HCT116 (cell line): ENCODE data around the gene PWP2. TPM values are rescaled to one million over a fixed set of nuclear protein-coding genes. Genes with fewer than 3 reads are reported as not detected.

ENCODE experiments used
- ATAC-seq: fragments of 200-7000 bp; cut with Tn5 transposase; 2 replicates; pipeline ENCODE4 v1.9.1; 2020; ENCODE audit warnings: mild to moderate bottlenecking, moderate library complexity
- BruUV-seq: library from RNA; stranded (reverse); fragments of 400-500 nt; replicated peaks from 2 replicates; lab custom pipeline; 2021; lab: Mats Ljungman, UMichigan
- CTCF ChIA-PET: fragments of 300-600 bp; sonication (Branson Sonifier 250); formaldehyde crosslinking; loops from one replicate; lab custom pipeline; 2021; ENCODE audit warnings: antibody characterized with exemption; lab: Charles Lee
- POLR2A ChIA-PET: fragments of 300-600, 350-600 bp; sonication (Branson Sonifier 250); formaldehyde crosslinking; loops from one replicate; lab custom pipeline; 2021; ENCODE audit warnings: antibody characterized with exemption; lab: Charles Lee
- RAD21 ChIA-PET, 2 experiments: fragments of 300-600 bp; sonication (Branson Sonifier 250); formaldehyde crosslinking; loops; one replicate each; lab custom pipeline; 2023; ENCODE audit warnings: low total read pairs in 2 of 2; ENCODE audit not compliant: uncharacterized antibody in 2 of 2, unreplicated experiment in 2 of 2, low non-redundant PET in 1 of 2; lab: Charles Lee
- DNase-seq: peaks from one replicate; pipeline ENCODE4 v3.0.0-alpha.2; 2010; ENCODE audit warnings: low read depth, low spot score
- H2AFZ ChIP-seq: fragments of 200-600 bp; shearing (Covaris generic), sonication (generic); 2 replicates; pipeline ENCODE4 v1.6.1; 2017; ENCODE audit warnings: low read depth, mixed run types, mixed read lengths, antibody characterized with exemption, low read length; ENCODE audit not compliant: poor library complexity, severe bottlenecking
- H3K27ac ChIP-seq: 2 replicates; pipeline ENCODE4 v1.5.1; 2012; ENCODE audit warnings: low read depth, low read length
- H3K27me3 ChIP-seq: fragments of 200-600 bp; sonication (generic); 2 replicates; pipeline ENCODE4 v1.6.1; 2016; ENCODE audit warnings: mixed run types, low read length, mixed read lengths; ENCODE audit not compliant: insufficient read depth
- H3K36me3 ChIP-seq, 2 experiments: fragments of 200-500 bp in 1 of 2; fragments of 200-600 bp in 1 of 2; sonication (Bioruptor generic) in 1 of 2; sonication (generic) in 1 of 2; 2 replicates each; pipeline versions ENCODE4 v1.5.1 to v1.6.1; 2014 to 2016; ENCODE audit warnings: low read length in 2 of 2, inconsistent platforms in 1 of 2, mixed read lengths in 1 of 2, mixed run types in 1 of 2; ENCODE audit not compliant: insufficient read depth in 2 of 2, control insufficient read depth in 1 of 2
- H3K4me1 ChIP-seq, 2 experiments: fragments of 200-600 bp in 1 of 2; sonication (generic) in 1 of 2; 2 replicates each; pipeline versions ENCODE4 v1.5.1 to v1.6.1; 2012 to 2017; ENCODE audit warnings: low read length in 2 of 2, inconsistent platforms in 1 of 2, mild to moderate bottlenecking in 1 of 2, mixed read lengths in 1 of 2, mixed run types in 1 of 2, moderate library complexity in 1 of 2; ENCODE audit not compliant: insufficient read depth in 2 of 2, control insufficient read depth in 1 of 2
- H3K4me2 ChIP-seq: fragments of 200-600 bp; sonication (generic); 2 replicates; pipeline ENCODE4 v1.6.1; 2017; ENCODE audit warnings: mixed run types, low read length, mixed read lengths
- H3K4me3 ChIP-seq, 2 experiments: fragments of 200-600 bp in 1 of 2; sonication (generic) in 1 of 2; replicated peaks in 1 of 2; 2 replicates each; pipeline ENCODE4 v1.5.1; 2011 to 2016; ENCODE audit warnings: low read length in 2 of 2, control low read depth in 1 of 2, low read depth in 1 of 2, mild to moderate bottlenecking in 1 of 2, mixed read lengths in 1 of 2, mixed run types in 1 of 2
- H3K79me2 ChIP-seq: fragments of 200-600 bp; sonication (generic); 2 replicates; pipeline ENCODE4 v1.6.1; 2017; ENCODE audit warnings: mild to moderate bottlenecking, mixed run types, low read length, moderate library complexity, mixed read lengths; ENCODE audit not compliant: insufficient read depth
- H3K9ac ChIP-seq: fragments of 200-600 bp; sonication (generic); 2 replicates; pipeline ENCODE4 v1.6.1; 2016; ENCODE audit warnings: low read length, mixed read lengths
- H3K9me2 ChIP-seq: fragments of 200-600 bp; sonication (generic), shearing (Covaris generic); 2 replicates; pipeline ENCODE4 v1.6.1; 2017; ENCODE audit warnings: mixed run types, mild to moderate bottlenecking, moderate library complexity; ENCODE audit not compliant: insufficient read depth
- H3K9me3 ChIP-seq, 2 experiments: fragments of 200-500 bp in 1 of 2; fragments of 200-600 bp in 1 of 2; sonication (Bioruptor generic) in 1 of 2; sonication (generic) in 1 of 2; 2 replicates each; pipeline ENCODE4 v1.6.1; 2014 to 2017; ENCODE audit warnings: low read length in 2 of 2, mixed read lengths in 2 of 2, inconsistent platforms in 1 of 2, low read depth in 1 of 2, mild to moderate bottlenecking in 1 of 2, mixed run types in 1 of 2, moderate library complexity in 1 of 2; ENCODE audit not compliant: control insufficient read depth in 1 of 2, insufficient read depth in 1 of 2
- H4K20me1 ChIP-seq: fragments of 200-600 bp; sonication (generic), shearing (Covaris generic); 2 replicates; pipeline ENCODE4 v1.6.1; 2017; ENCODE audit warnings: mixed run types, mild to moderate bottlenecking, moderate library complexity; ENCODE audit not compliant: insufficient read depth
- CEBPB ChIP-seq: IDR thresholded peaks from 2 replicates; pipeline ENCODE4 v1.6.1; 2012; ENCODE audit warnings: low read depth
- EGR1 ChIP-seq: IDR thresholded peaks from 2 replicates; pipeline ENCODE4 v1.6.1; 2012; ENCODE audit warnings: low read depth
- ELF1 ChIP-seq: IDR thresholded peaks from 2 replicates; pipeline ENCODE4 v1.6.1; 2012; ENCODE audit warnings: low read depth, borderline replicate concordance
- EZH2phosphoT487 ChIP-seq: fragments of 200-600 bp; IDR thresholded peaks from 2 replicates; pipeline ENCODE4 v1.6.1; 2018; ENCODE audit warnings: antibody characterized with exemption, borderline replicate concordance
- FOSL1 ChIP-seq: IDR thresholded peaks from 2 replicates; pipeline ENCODE4 v1.6.1; 2012; ENCODE audit warnings: low read depth
- JUND ChIP-seq: IDR thresholded peaks from 2 replicates; pipeline ENCODE4 v1.6.1; 2012
- POLR2A ChIP-seq: IDR thresholded peaks from 2 replicates; pipeline ENCODE4 v1.7.0; 2011; ENCODE audit warnings: borderline replicate concordance; ENCODE audit not compliant: insufficient read depth, insufficient read length; ENCODE audit errors: extremely low read depth
- POLR2AphosphoS5 ChIP-seq: IDR thresholded peaks from 2 replicates; pipeline ENCODE4 v1.6.1; 2011; ENCODE audit warnings: mild to moderate bottlenecking, low read depth, low read length, moderate library complexity
- RAD21 ChIP-seq: IDR thresholded peaks from 2 replicates; pipeline ENCODE4 v1.6.1; 2012; ENCODE audit warnings: low read depth, mild to moderate bottlenecking
- SIN3A ChIP-seq: IDR thresholded peaks from 2 replicates; pipeline ENCODE4 v1.6.1; 2012; ENCODE audit warnings: low read depth
- SP1 ChIP-seq: IDR thresholded peaks from 2 replicates; pipeline ENCODE4 v1.6.1; 2012; ENCODE audit warnings: low read depth
- SRF ChIP-seq: IDR thresholded peaks from 2 replicates; pipeline ENCODE4 v1.6.1; 2012; ENCODE audit warnings: low read depth
- TCF7L2 ChIP-seq: IDR thresholded peaks from 2 replicates; pipeline ENCODE4 v1.7.0; 2011; ENCODE audit warnings: borderline replicate concordance, inconsistent platforms; ENCODE audit not compliant: insufficient read depth, insufficient read length; ENCODE audit errors: extremely low read depth
- ZFX ChIP-seq: fragments of 450-650 bp; IDR thresholded peaks from 2 replicates; pipeline ENCODE4 v1.6.1; 2017
- ZNF274 ChIP-seq: fragments of 200-500 bp; sonication (Bioruptor generic); IDR thresholded peaks from 2 replicates; pipeline ENCODE4 v1.6.1; 2014; ENCODE audit warnings: mild to moderate bottlenecking, low read depth, low read length, inconsistent platforms
- intact Hi-C: fragments of 100-400 bp; cut with micrococcal nuclease; formaldehyde crosslinking; loops from 2 replicates; pipeline ENCODE4 v1.10.0; 2022
- total RNA-seq: library from RNA; stranded (reverse); gene quantifications from one replicate; pipeline ENCODE4 v1.2.1, GENCODE V29; 2021; ENCODE audit not compliant: unreplicated experiment
- TF ChIP-seq, protein P1 (sequence below): IDR thresholded peaks from 2 replicates; pipeline ENCODE4 v1.6.1; 2011; ENCODE audit warnings: mild to moderate bottlenecking, low read length, moderate library complexity; ENCODE audit not compliant: insufficient replicate concordance; ENCODE audit errors: extremely low read depth
- TF ChIP-seq, protein P2 (sequence below): IDR thresholded peaks from 2 replicates; pipeline ENCODE4 v1.6.1; 2012
- TF ChIP-seq, protein P3 (sequence below), 3 experiments: fragments of 200-600 bp in 1 of 3; sonication (generic) in 1 of 3; IDR thresholded peaks in 2 of 3; conservative IDR thresholded peaks in 1 of 3; 2 replicates each; pipeline ENCODE4 v1.5.1; 2012 to 2017; ENCODE audit warnings: low read depth in 2 of 3, low read length in 2 of 3, antibody characterized with exemption in 1 of 3, borderline replicate concordance in 1 of 3, control low read depth in 1 of 3, mild to moderate bottlenecking in 1 of 3, mixed read lengths in 1 of 3, mixed run types in 1 of 3, moderate library complexity in 1 of 3; ENCODE audit not compliant: insufficient read depth in 1 of 3
- TF ChIP-seq, protein P4 (sequence below): IDR thresholded peaks from 2 replicates; pipeline ENCODE4 v1.6.1; 2012; ENCODE audit warnings: low read depth

Gene PWP2
- total RNA-seq, 1 experiment from 2014 or later, result 43.1 TPM

DNA sequence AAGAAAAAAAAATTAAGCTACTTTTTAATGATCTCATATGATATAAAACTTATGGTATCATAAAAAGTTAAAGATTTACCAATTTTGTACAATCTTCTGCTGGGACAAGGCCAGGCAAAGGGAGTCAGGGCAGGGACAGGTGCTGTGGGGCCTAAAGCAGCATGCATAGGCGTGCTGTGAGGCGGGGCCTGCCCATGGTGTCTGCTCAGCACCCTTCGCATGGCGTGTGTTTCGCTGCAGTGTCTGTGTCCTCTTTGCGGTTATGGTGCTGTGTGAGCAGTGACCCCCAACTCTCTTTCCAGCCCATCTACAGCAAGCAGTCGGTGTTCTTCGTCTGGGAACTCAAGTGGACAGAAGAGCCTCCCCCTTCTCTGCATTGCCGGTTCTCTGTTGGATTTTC, 13.4 kb upstream of the PWP2 start:
- POLR2A ChIA-PET, result no interaction called here

More for the DNA sequence above, 13.4 kb upstream of the PWP2 start:
- Histone ChIP-seq H2AFZ (no peak overlapping the region), H3K4me3 (no peak overlapping the region), H3K27ac (no peak overlapping the region), H3K4me2 (no peak overlapping the region), H4K20me1 (no peaks in the 10 kb centered on the region), H3K9me2 (no peaks in the 10 kb centered on the region), H3K27me3 (no peaks in the 10 kb centered on the region), H3K9me3 (no peaks in the 10 kb centered on the region), H3K9ac (no peak overlapping the region), H3K36me3 (peaks cover 13% of the 10 kb centered on the region in 2 experiments; a peak in 3 of 4 replicates), H3K4me1 (no peaks in the 10 kb centered on the region), H3K79me2 (no peaks in the 10 kb centered on the region)
- RAD21 ChIA-PET, result no interaction called here
- no TSS peak for BruUV-seq
- TF ChIP-seq RAD21 (no peak), FOSL1 (no peak), EGR1 (no peak), ZFX (no peak), CEBPB (no peak), POLR2A (no peak), SRF (no peak), SP1 (no peak), JUND (no peak), TCF7L2 (no peak), ZNF274 (no peak), POLR2AphosphoS5 (no peak), ELF1 (no peak), SIN3A (no peak), EZH2phosphoT487 (no peak)
- TF ChIP-seq, protein P1, sequence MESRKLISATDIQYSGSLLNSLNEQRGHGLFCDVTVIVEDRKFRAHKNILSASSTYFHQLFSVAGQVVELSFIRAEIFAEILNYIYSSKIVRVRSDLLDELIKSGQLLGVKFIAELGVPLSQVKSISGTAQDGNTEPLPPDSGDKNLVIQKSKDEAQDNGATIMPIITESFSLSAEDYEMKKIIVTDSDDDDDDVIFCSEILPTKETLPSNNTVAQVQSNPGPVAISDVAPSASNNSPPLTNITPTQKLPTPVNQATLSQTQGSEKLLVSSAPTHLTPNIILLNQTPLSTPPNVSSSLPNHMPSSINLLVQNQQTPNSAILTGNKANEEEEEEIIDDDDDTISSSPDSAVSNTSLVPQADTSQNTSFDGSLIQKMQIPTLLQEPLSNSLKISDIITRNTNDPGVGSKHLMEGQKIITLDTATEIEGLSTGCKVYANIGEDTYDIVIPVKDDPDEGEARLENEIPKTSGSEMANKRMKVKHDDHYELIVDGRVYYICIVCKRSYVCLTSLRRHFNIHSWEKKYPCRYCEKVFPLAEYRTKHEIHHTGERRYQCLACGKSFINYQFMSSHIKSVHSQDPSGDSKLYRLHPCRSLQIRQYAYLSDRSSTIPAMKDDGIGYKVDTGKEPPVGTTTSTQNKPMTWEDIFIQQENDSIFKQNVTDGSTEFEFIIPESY, result no peak
- TF ChIP-seq, protein P2, sequence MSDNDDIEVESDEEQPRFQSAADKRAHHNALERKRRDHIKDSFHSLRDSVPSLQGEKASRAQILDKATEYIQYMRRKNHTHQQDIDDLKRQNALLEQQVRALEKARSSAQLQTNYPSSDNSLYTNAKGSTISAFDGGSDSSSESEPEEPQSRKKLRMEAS, result no peak
- TF ChIP-seq, protein P3, sequence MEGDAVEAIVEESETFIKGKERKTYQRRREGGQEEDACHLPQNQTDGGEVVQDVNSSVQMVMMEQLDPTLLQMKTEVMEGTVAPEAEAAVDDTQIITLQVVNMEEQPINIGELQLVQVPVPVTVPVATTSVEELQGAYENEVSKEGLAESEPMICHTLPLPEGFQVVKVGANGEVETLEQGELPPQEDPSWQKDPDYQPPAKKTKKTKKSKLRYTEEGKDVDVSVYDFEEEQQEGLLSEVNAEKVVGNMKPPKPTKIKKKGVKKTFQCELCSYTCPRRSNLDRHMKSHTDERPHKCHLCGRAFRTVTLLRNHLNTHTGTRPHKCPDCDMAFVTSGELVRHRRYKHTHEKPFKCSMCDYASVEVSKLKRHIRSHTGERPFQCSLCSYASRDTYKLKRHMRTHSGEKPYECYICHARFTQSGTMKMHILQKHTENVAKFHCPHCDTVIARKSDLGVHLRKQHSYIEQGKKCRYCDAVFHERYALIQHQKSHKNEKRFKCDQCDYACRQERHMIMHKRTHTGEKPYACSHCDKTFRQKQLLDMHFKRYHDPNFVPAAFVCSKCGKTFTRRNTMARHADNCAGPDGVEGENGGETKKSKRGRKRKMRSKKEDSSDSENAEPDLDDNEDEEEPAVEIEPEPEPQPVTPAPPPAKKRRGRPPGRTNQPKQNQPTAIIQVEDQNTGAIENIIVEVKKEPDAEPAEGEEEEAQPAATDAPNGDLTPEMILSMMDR (IDR thresholded peaks at IDR 0.05 in 2 of 3, conservative IDR thresholded peaks at IDR 0.05 in 1 of 3; ENCODE audit: borderline replicate concordance in 1 of 3, insufficient read depth in 1 of 3, low read depth in 2 of 3, low read length in 2 of 3), result no peak
- TF ChIP-seq, protein P4, sequence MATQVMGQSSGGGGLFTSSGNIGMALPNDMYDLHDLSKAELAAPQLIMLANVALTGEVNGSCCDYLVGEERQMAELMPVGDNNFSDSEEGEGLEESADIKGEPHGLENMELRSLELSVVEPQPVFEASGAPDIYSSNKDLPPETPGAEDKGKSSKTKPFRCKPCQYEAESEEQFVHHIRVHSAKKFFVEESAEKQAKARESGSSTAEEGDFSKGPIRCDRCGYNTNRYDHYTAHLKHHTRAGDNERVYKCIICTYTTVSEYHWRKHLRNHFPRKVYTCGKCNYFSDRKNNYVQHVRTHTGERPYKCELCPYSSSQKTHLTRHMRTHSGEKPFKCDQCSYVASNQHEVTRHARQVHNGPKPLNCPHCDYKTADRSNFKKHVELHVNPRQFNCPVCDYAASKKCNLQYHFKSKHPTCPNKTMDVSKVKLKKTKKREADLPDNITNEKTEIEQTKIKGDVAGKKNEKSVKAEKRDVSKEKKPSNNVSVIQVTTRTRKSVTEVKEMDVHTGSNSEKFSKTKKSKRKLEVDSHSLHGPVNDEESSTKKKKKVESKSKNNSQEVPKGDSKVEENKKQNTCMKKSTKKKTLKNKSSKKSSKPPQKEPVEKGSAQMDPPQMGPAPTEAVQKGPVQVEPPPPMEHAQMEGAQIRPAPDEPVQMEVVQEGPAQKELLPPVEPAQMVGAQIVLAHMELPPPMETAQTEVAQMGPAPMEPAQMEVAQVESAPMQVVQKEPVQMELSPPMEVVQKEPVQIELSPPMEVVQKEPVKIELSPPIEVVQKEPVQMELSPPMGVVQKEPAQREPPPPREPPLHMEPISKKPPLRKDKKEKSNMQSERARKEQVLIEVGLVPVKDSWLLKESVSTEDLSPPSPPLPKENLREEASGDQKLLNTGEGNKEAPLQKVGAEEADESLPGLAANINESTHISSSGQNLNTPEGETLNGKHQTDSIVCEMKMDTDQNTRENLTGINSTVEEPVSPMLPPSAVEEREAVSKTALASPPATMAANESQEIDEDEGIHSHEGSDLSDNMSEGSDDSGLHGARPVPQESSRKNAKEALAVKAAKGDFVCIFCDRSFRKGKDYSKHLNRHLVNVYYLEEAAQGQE, result no peak
- no peak for DNase-seq
- ATAC-seq, result no peak
- intact Hi-C loops, result no loop called here
- CTCF ChIA-PET, result no interaction called here
